Kidney epithelial cell (primary cell): ENCODE data around the gene APBA3. TPM values are rescaled to one million over a fixed set of nuclear protein-coding genes. Genes with fewer than 3 reads are reported as not detected.

Source experiments
- DNase-seq: peaks from one replicate; pipeline ENCODE4 v3.0.0-alpha.2; 2010; ENCODE audit warnings: low read depth
- H3K27me3 ChIP-seq: 2 replicates; pipeline ENCODE4 v1.6.0; 2011; ENCODE audit warnings: low read length; ENCODE audit not compliant: control insufficient read depth, insufficient read depth
- H3K36me3 ChIP-seq: 2 replicates; pipeline ENCODE4 v1.5.1; 2011; ENCODE audit warnings: low read length; ENCODE audit not compliant: control insufficient read depth, insufficient read depth
- H3K4me3 ChIP-seq: 2 replicates; pipeline ENCODE4 v1.5.1; 2011; ENCODE audit warnings: low read depth, mild to moderate bottlenecking, control low read depth, low read length
- CTCF ChIP-seq: IDR thresholded peaks from 2 replicates; pipeline ENCODE4 v1.5.1; 2011; ENCODE audit warnings: mild to moderate bottlenecking, moderate library complexity, low read length, control low read depth, inconsistent platforms; ENCODE audit not compliant: insufficient read depth, poor library complexity, severe bottlenecking
- total RNA-seq: library from RNA; depleted of rRNA; stranded (reverse); fragments of >200 nt; gene quantifications from 2 replicates; pipeline ENCODE4 v1.2.3, GENCODE V29; 2015

APBA3 gene
- total RNA-seq, 1 donor from 2014 or later = 39.7 TPM

GRCh38 chr19:3784607-3785450 is 23.3 kb upstream of the APBA3 start:
- peaks cover 31% of the 10 kb centered on the region for H3K27me3 ChIP-seq
- no peak for TF ChIP-seq CTCF
- no peaks in the 10 kb centered on the region for H3K36me3 ChIP-seq
- DNase-seq = no peak
- H3K4me3 ChIP-seq = no peak overlapping the region

GRCh38 chr19:3783660-3784584 is 22.4 kb upstream of the APBA3 start:
- Histone ChIP-seq H3K27me3 (peaks cover 31% of the 10 kb centered on the region), H3K4me3 (no peak overlapping the region), H3K36me3 (no peaks in the 10 kb centered on the region)
- no peak for TF ChIP-seq CTCF
- DNase-seq = no peak

GRCh38 chr19:3782903-3783302 is 21.4 kb upstream of the APBA3 start:
- no peak overlapping the region for H3K4me3 ChIP-seq
- no peak for TF ChIP-seq CTCF
- no peak for DNase-seq
- H3K27me3 ChIP-seq = peaks cover 31% of the 10 kb centered on the region
- no peaks in the 10 kb centered on the region for H3K36me3 ChIP-seq

- H3K36me3 ChIP-seq = no peaks in the 10 kb centered on the region
- DNase-seq = no peak
- H3K4me3 ChIP-seq = no peak overlapping the region
Observed at GRCh38 chr19:3782330-3782729, 20.8 kb upstream of the APBA3 start.

GRCh38 chr19:3781603-3782002 is 20.1 kb upstream of the APBA3 start:
- no peak for DNase-seq
- peaks cover 28% of the 10 kb centered on the region for H3K27me3 ChIP-seq
- TF ChIP-seq CTCF = no peak
- H3K36me3 ChIP-seq = no peaks in the 10 kb centered on the region
- H3K4me3 ChIP-seq = no peak overlapping the region

More at GRCh38 chr19:3782330-3782729, 20.8 kb upstream of the APBA3 start:
- no peak for TF ChIP-seq CTCF
- peaks cover 31% of the 10 kb centered on the region for H3K27me3 ChIP-seq
